Gastrocnemius medialis (tissue), 4 donors: ENCODE results near the gene LGALS8. TPM values are rescaled to one million over a fixed set of nuclear protein-coding genes. Genes with fewer than 3 reads are reported as not detected.

Experiments
- ATAC-seq, 2 donors: fragments of 150-250 bp; one replicate each; pipeline ENCODE4 v1.9.1; 2016
- DNase-seq, 2 donors: peaks; one replicate each; pipeline ENCODE4 v3.0.0-alpha.2; 2019
- H3K27ac ChIP-seq, 4 donors: fragments of 200-600 bp; sonication (generic); 1 replicate in 1 of 4; 2 replicates in 3 of 4; pipeline ENCODE4 v1.5.1; 2016 to 2018; ENCODE audit warnings: mild to moderate bottlenecking in 2 of 4, moderate library complexity in 1 of 4
- H3K27me3 ChIP-seq, 3 donors: fragments of 200-600 bp; sonication (generic) in 2 of 3; 1 replicate in 1 of 3; 2 replicates in 2 of 3; pipeline versions ENCODE4 v1.5.1 to v1.6.0; 2016 to 2019; ENCODE audit warnings: mild to moderate bottlenecking in 1 of 3, moderate library complexity in 1 of 3
- H3K36me3 ChIP-seq, 2 donors: fragments of 200-600 bp; sonication (generic) in 1 of 2; one replicate each; pipeline ENCODE4 v1.5.1; 2017 to 2018
- H3K4me1 ChIP-seq, 2 donors: fragments of 200-600 bp; sonication (generic) in 1 of 2; one replicate each; pipeline ENCODE4 v1.5.1; 2016 to 2017; ENCODE audit warnings: mild to moderate bottlenecking in 2 of 2
- H3K4me3 ChIP-seq, 4 donors: fragments of 200-600 bp; sonication (generic) in 3 of 4; 1 replicate in 1 of 4; 2 replicates in 3 of 4; pipeline ENCODE4 v1.5.1; 2016 to 2019; ENCODE audit warnings: mild to moderate bottlenecking in 2 of 4
- H3K9me3 ChIP-seq, 3 donors: fragments of 200-600 bp; sonication (generic) in 2 of 3; 1 replicate in 1 of 3; 2 replicates in 2 of 3; pipeline ENCODE4 v1.5.1; 2016 to 2019
- CTCF ChIP-seq, 5 experiments: fragments of 450-650 bp in 3 of 5; fragments of 200-600 bp in 2 of 5; sonication (generic) in 2 of 5; IDR thresholded peaks in 4 of 5; conservative IDR thresholded peaks in 1 of 5; 1 replicate in 4 of 5; 2 replicates in 1 of 5; pipeline ENCODE4 v1.5.1; 2016 to 2019; ENCODE audit warnings: antibody characterized with exemption in 5 of 5, mild to moderate bottlenecking in 3 of 5, moderate library complexity in 3 of 5
- POLR2A ChIP-seq, 2 donors: fragments of 450-650 bp; IDR thresholded peaks; one replicate each; pipeline ENCODE4 v1.6.1; 2017; ENCODE audit warnings: antibody characterized with exemption in 2 of 2, mild to moderate bottlenecking in 2 of 2, moderate library complexity in 2 of 2
- in situ Hi-C, 4 donors: fragments of 200-750 bp; cut with MboI; loops; one replicate each; pipeline versions ENCODE4 v1.15.0 to v1.8.0; 2017; ENCODE audit warnings: low sequenced_read_pairs in 4 of 4
- intact Hi-C: fragments of 100-400 bp; cut with DNase I; formaldehyde crosslinking; loops from one replicate; pipeline ENCODE4 v1.15.1; 2023; ENCODE audit warnings: low total_unique reads
- total RNA-seq, 4 donors: library from RNA; depleted of rRNA; stranded (reverse); fragments of >200 nt; gene quantifications; one replicate each; pipeline versions ENCODE4 v1.1.0 to v1.2.3, GENCODE V29; 2016

Gene LGALS8
- total RNA-seq, 4 donors from 2014 or later, result 11.1 to 20.7 (median 12.5) TPM

GRCh38 chr1:236530286-236530685, 6.5 kb downstream of the LGALS8 start:
- Histone ChIP-seq H3K4me1 (peaks cover 0 to 9% of the 10 kb centered on the region in 2 donors), H3K9me3 (no peaks in the 10 kb centered on the region), H3K27ac (no peak overlapping the region), H3K4me3 (no peak overlapping the region), H3K27me3 (no peaks in the 10 kb centered on the region), H3K36me3 (peaks cover 0 to 17% of the 10 kb centered on the region in 2 donors)
- ATAC-seq, result no peak
- intact Hi-C loops (no loop called here), in situ Hi-C loops (no loop called here)
- TF ChIP-seq POLR2A (IDR thresholded peaks at IDR 0.05) (no peak), CTCF (IDR thresholded peaks at IDR 0.05 in 4 of 5, conservative IDR thresholded peaks at IDR 0.05 in 1 of 5) (no peak)
- DNase-seq, result no peak

GRCh38 chr1:236530959-236531358, 7.2 kb downstream of the LGALS8 start:
- intact Hi-C loops, result no loop called here
- no peak for DNase-seq
- Histone ChIP-seq H3K4me3 (no peak overlapping the region), H3K4me1 (peaks cover 0 to 8% of the 10 kb centered on the region in 2 donors), H3K9me3 (no peaks in the 10 kb centered on the region), H3K36me3 (peaks cover 0 to 17% of the 10 kb centered on the region in 2 donors), H3K27ac (no peak overlapping the region), H3K27me3 (no peaks in the 10 kb centered on the region)
- ATAC-seq, result no peak
- no peak for TF ChIP-seq POLR2A (IDR thresholded peaks at IDR 0.05)
- no peak for TF ChIP-seq CTCF (IDR thresholded peaks at IDR 0.05 in 4 of 5, conservative IDR thresholded peaks at IDR 0.05 in 1 of 5)
- in situ Hi-C loops, result no loop called here

GRCh38 chr1:236532850-236533249, 9.1 kb downstream of the LGALS8 start:
- ATAC-seq, result no peak
- TF ChIP-seq POLR2A (IDR thresholded peaks at IDR 0.05), result no peak
- no peak for TF ChIP-seq CTCF (IDR thresholded peaks at IDR 0.05 in 4 of 5, conservative IDR thresholded peaks at IDR 0.05 in 1 of 5)
- in situ Hi-C loops, result no loop called here
- H3K27me3 ChIP-seq, result no peaks in the 10 kb centered on the region
- no peaks in the 10 kb centered on the region for H3K9me3 ChIP-seq
- DNase-seq, result no peak
- peaks cover 0 to 8% of the 10 kb centered on the region in 2 donors for H3K4me1 ChIP-seq
- intact Hi-C loops, result no loop called here
- H3K36me3 ChIP-seq, result peaks cover 0 to 4% of the 10 kb centered on the region in 2 donors
- no peak overlapping the region for H3K27ac ChIP-seq
- no peak overlapping the region for H3K4me3 ChIP-seq

- H3K27ac ChIP-seq, result no peak overlapping the region
- H3K4me3 ChIP-seq, result no peak overlapping the region
- intact Hi-C loops (no loop called here), in situ Hi-C loops (no loop called here)
- no peaks in the 10 kb centered on the region for H3K27me3 ChIP-seq
- ATAC-seq (no peak), DNase-seq (no peak)
- H3K36me3 ChIP-seq, result peaks cover 0 to 17% of the 10 kb centered on the region in 2 donors
- H3K4me1 ChIP-seq, result peaks cover 0 to 8% of the 10 kb centered on the region in 2 donors
- TF ChIP-seq POLR2A (IDR thresholded peaks at IDR 0.05) (no peak), CTCF (IDR thresholded peaks at IDR 0.05 in 4 of 5, conservative IDR thresholded peaks at IDR 0.05 in 1 of 5) (no peak)
- no peaks in the 10 kb centered on the region for H3K9me3 ChIP-seq
Measured at GRCh38 chr1:236534151-236534651, 10.4 kb downstream of the LGALS8 start.

- intact Hi-C loops, result no loop called here
- DNase-seq (no peak), ATAC-seq (no peak)
- in situ Hi-C loops, result no loop called here
- TF ChIP-seq POLR2A (IDR thresholded peaks at IDR 0.05) (no peak), CTCF (IDR thresholded peaks at IDR 0.05 in 4 of 5, conservative IDR thresholded peaks at IDR 0.05 in 1 of 5) (no peak)
- peaks cover 0 to 21% of the 10 kb centered on the region in 2 donors for H3K36me3 ChIP-seq
- H3K4me3 ChIP-seq, result no peak overlapping the region
- no peaks in the 10 kb centered on the region for H3K27me3 ChIP-seq
- H3K27ac ChIP-seq, result no peak overlapping the region
- no peaks in the 10 kb centered on the region for H3K9me3 ChIP-seq
- peaks cover 0 to 8% of the 10 kb centered on the region in 2 donors for H3K4me1 ChIP-seq
Measured at GRCh38 chr1:236535190-236535589, 11.4 kb downstream of the LGALS8 start.
